Calu3 (cell line): ENCODE data around the gene TPM1. TPM values are rescaled to one million over a fixed set of nuclear protein-coding genes. Genes with fewer than 3 reads are reported as not detected.

ENCODE experiments used
- BruUV-seq: library from RNA; stranded (reverse); fragments of 400-500 nt; replicated peaks from 2 replicates; lab custom pipeline; 2021; lab: Mats Ljungman, UMichigan
- CTCF ChIA-PET: fragments of 300-600 bp; sonication (Branson Sonifier 250); formaldehyde crosslinking; loops from one replicate; lab custom pipeline; 2022; ENCODE audit warnings: antibody characterized with exemption; lab: Charles Lee
- DNase-seq: peaks from one replicate; pipeline ENCODE4 v3.0.0; 2022
- H3K27ac Mint-ChIP-seq: one replicate; pipeline ENCODE4 v1.8.0; 2022; ENCODE audit warnings: mixed read lengths; ENCODE audit not compliant: unreplicated experiment
- H3K27me3 Mint-ChIP-seq: one replicate; pipeline ENCODE4 v1.8.0; 2022; ENCODE audit warnings: mixed read lengths; ENCODE audit not compliant: unreplicated experiment
- H3K36me3 Mint-ChIP-seq: one replicate; pipeline ENCODE4 v1.8.0; 2022; ENCODE audit warnings: mild to moderate bottlenecking, moderate library complexity, mixed read lengths; ENCODE audit not compliant: insufficient read depth, unreplicated experiment
- H3K4me1 Mint-ChIP-seq: one replicate; pipeline ENCODE4 v1.8.0; 2022; ENCODE audit warnings: mild to moderate bottlenecking, low read depth, mixed read lengths; ENCODE audit not compliant: unreplicated experiment
- H3K4me3 Mint-ChIP-seq: one replicate; pipeline ENCODE4 v1.8.0; 2022; ENCODE audit warnings: mild to moderate bottlenecking, low read depth, moderate library complexity, mixed read lengths; ENCODE audit not compliant: unreplicated experiment
- H3K9me3 Mint-ChIP-seq: one replicate; pipeline ENCODE4 v1.8.0; 2022; ENCODE audit warnings: low read depth, mixed read lengths; ENCODE audit not compliant: unreplicated experiment
- CTCF ChIP-seq: fragments of 200-600 bp; IDR thresholded peaks from one replicate; pipeline ENCODE4 v1.8.0; 2022; ENCODE audit warnings: antibody characterized with exemption; ENCODE audit not compliant: unreplicated experiment
- intact Hi-C: fragments of 100-400 bp; cut with micrococcal nuclease; formaldehyde crosslinking; loops from one replicate; pipeline ENCODE4 v1.10.0; 2022; ENCODE audit not compliant: unreplicated experiment
- total RNA-seq: library from RNA; stranded (reverse); gene quantifications from 2 replicates; pipeline ENCODE4 v1.2.3, GENCODE V29; 2022

The TPM1 gene
- total RNA-seq, 1 experiment from 2014 or later: 1,158 TPM

- no peak overlapping the region for H3K27ac Mint-ChIP-seq
- DNase-seq: no peak
- no peak overlapping the region for H3K4me3 Mint-ChIP-seq
- no peak for TF ChIP-seq CTCF
- BruUV-seq: no TSS peak
- no peaks in the 10 kb centered on the region for H3K27me3 Mint-ChIP-seq
- peaks cover 8% of the 10 kb centered on the region for H3K4me1 Mint-ChIP-seq
- H3K36me3 Mint-ChIP-seq: peaks cover 28% of the 10 kb centered on the region
- H3K9me3 Mint-ChIP-seq: no peaks in the 10 kb centered on the region
- intact Hi-C loops: no loop called here
- CTCF ChIA-PET: no interaction called here
These were observed 34.1 kb downstream of the TPM1 start for GRCh38 chr15:63076714-63077046.

GRCh38 chr15:63077952-63078351 is 35.4 kb downstream of the TPM1 start:
- no peak for TF ChIP-seq CTCF
- no peaks in the 10 kb centered on the region for H3K27me3 Mint-ChIP-seq
- intact Hi-C loops: no loop called here
- no TSS peak for BruUV-seq
- CTCF ChIA-PET: no interaction called here
- H3K4me1 Mint-ChIP-seq: peaks cover 8% of the 10 kb centered on the region
- peaks cover 15% of the 10 kb centered on the region for H3K36me3 Mint-ChIP-seq
- H3K9me3 Mint-ChIP-seq: no peaks in the 10 kb centered on the region
- no peak for DNase-seq
- no peak overlapping the region for H3K27ac Mint-ChIP-seq
- H3K4me3 Mint-ChIP-seq: no peak overlapping the region

GRCh38 chr15:63079947-63080626 is 37.5 kb downstream of the TPM1 start:
- no peaks in the 10 kb centered on the region for H3K27me3 Mint-ChIP-seq
- H3K4me3 Mint-ChIP-seq: no peak overlapping the region
- TF ChIP-seq CTCF: no peak
- intact Hi-C loops: no loop called here
- H3K36me3 Mint-ChIP-seq: peaks cover 6% of the 10 kb centered on the region
- no peaks in the 10 kb centered on the region for H3K4me1 Mint-ChIP-seq
- no TSS peak for BruUV-seq
- no peaks in the 10 kb centered on the region for H3K9me3 Mint-ChIP-seq
- CTCF ChIA-PET: no interaction called here
- no peak overlapping the region for H3K27ac Mint-ChIP-seq
- no peak for DNase-seq

GRCh38 chr15:63080634-63081250 is 38.2 kb downstream of the TPM1 start:
- H3K27ac Mint-ChIP-seq: no peak overlapping the region
- no peak for TF ChIP-seq CTCF
- peaks cover under 1% of the 10 kb centered on the region for H3K36me3 Mint-ChIP-seq
- no peaks in the 10 kb centered on the region for H3K4me1 Mint-ChIP-seq
- no TSS peak for BruUV-seq
- H3K27me3 Mint-ChIP-seq: no peaks in the 10 kb centered on the region
- CTCF ChIA-PET: no interaction called here
- no peaks in the 10 kb centered on the region for H3K9me3 Mint-ChIP-seq
- intact Hi-C loops: no loop called here
- no peak for DNase-seq
- no peak overlapping the region for H3K4me3 Mint-ChIP-seq
